Smooth muscle cell (in vitro differentiated cells): ENCODE results near the gene PHACTR1. TPM values are rescaled to one million over a fixed set of nuclear protein-coding genes. Genes with fewer than 3 reads are reported as not detected.

Experiments used
- DNase-seq: peaks from one replicate; lab custom pipeline; 2025; ENCODE audit not compliant: unreplicated experiment; lab: John Stamatoyannopoulos, UW
- H2AFZ ChIP-seq: fragments of 200-600 bp; sonication (generic); 2 replicates; pipeline ENCODE4 v1.6.0; 2016; ENCODE audit warnings: antibody characterized with exemption, low read depth, mild to moderate bottlenecking
- H3F3A ChIP-seq: fragments of 200-600 bp; sonication (generic); 2 replicates; pipeline ENCODE4 v1.6.0; 2017; ENCODE audit warnings: antibody characterized with exemption, low read depth
- H3K27ac ChIP-seq: fragments of 200-600 bp; sonication (generic); 2 replicates; pipeline ENCODE4 v1.5.1; 2016; ENCODE audit warnings: low read depth, mild to moderate bottlenecking
- H3K27me3 ChIP-seq: fragments of 200-600 bp; sonication (generic); 2 replicates; pipeline ENCODE4 v1.6.1; 2016; ENCODE audit warnings: low read depth, mild to moderate bottlenecking
- H3K36me3 ChIP-seq: fragments of 200-600 bp; sonication (generic); 2 replicates; pipeline ENCODE4 v1.5.1; 2016; ENCODE audit warnings: low read depth
- H3K4me1 ChIP-seq: fragments of 200-600 bp; sonication (generic); 2 replicates; pipeline ENCODE4 v1.5.1; 2016; ENCODE audit warnings: low read depth
- H3K4me2 ChIP-seq: fragments of 200-600 bp; sonication (generic); 2 replicates; pipeline ENCODE4 v1.6.0; 2016; ENCODE audit warnings: mild to moderate bottlenecking
- H3K4me3 ChIP-seq: fragments of 200-600 bp; sonication (generic); 2 replicates; pipeline ENCODE4 v1.5.1; 2016; ENCODE audit warnings: mild to moderate bottlenecking
- H3K79me2 ChIP-seq: fragments of 200-600 bp; sonication (generic); 2 replicates; pipeline ENCODE4 v1.6.0; 2016; ENCODE audit warnings: low read depth, mild to moderate bottlenecking
- H3K9ac ChIP-seq: fragments of 200-600 bp; sonication (generic); 2 replicates; pipeline ENCODE4 v1.6.0; 2016; ENCODE audit warnings: low read depth
- H3K9me3 ChIP-seq: fragments of 200-600 bp; sonication (generic); replicated peaks from 2 replicates; pipeline ENCODE4 v1.5.1; 2016; ENCODE audit warnings: low read depth
- H4K20me1 ChIP-seq: fragments of 200-600 bp; sonication (generic); 2 replicates; pipeline ENCODE4 v1.6.0; 2016; ENCODE audit warnings: low read depth
- CTCF ChIP-seq: fragments of 200-600 bp; sonication (generic); IDR thresholded peaks from 2 replicates; pipeline ENCODE4 v1.5.1; 2017; ENCODE audit warnings: borderline replicate concordance, mild to moderate bottlenecking, antibody characterized with exemption; ENCODE audit not compliant: insufficient read depth, poor library complexity, severe bottlenecking
- WGBS: methylation state at CpG from one replicate; pipeline ENCODE4 v1.1.7; 2016; ENCODE audit warnings: low lambda C conversion rate; 5-methylcytosine and 5-hydroxymethylcytosine counted together
- polyA plus RNA-seq: library from polyadenylated mRNA; unstranded; fragments of >200 nt; fragmentation: Nextera tagmentation; extraction: Ambion mirVana; gene quantifications from 2 replicates; pipeline ENCODE4 v1.2.1, GENCODE V29; 2016
- total RNA-seq: library from RNA; depleted of rRNA; stranded (reverse); fragments of >200 nt; gene quantifications from 2 replicates; pipeline ENCODE4 v1.2.3, GENCODE V29; 2014

The PHACTR1 gene
- total and polyA plus RNA-seq, 2 experiments from 2014 or later: 0.09 to 0.67 TPM

GRCh38 chr6:13101985-13102384 is 385.4 kb downstream of the PHACTR1 start:
- 68% methylated on average over 2 of the region's 2 CpGs for WGBS
- Histone ChIP-seq H3K27ac (no peak overlapping the region), H4K20me1 (no peaks in the 10 kb centered on the region), H2AFZ (no peak overlapping the region), H3K4me2 (no peak overlapping the region), H3K9me3 (no peaks in the 10 kb centered on the region), H3K4me1 (no peaks in the 10 kb centered on the region), H3K4me3 (no peak overlapping the region), H3K36me3 (no peaks in the 10 kb centered on the region), H3K9ac (no peak overlapping the region), H3K79me2 (no peaks in the 10 kb centered on the region), H3F3A (no peaks in the 10 kb centered on the region), H3K27me3 (peaks cover 10% of the 10 kb centered on the region)
- TF ChIP-seq CTCF: no peak
- DNase-seq: no peak

- no peaks in the 10 kb centered on the region for H3F3A ChIP-seq
- H3K36me3 ChIP-seq: no peaks in the 10 kb centered on the region
- H3K4me3 ChIP-seq: no peak overlapping the region
- no peak for DNase-seq
- no peak overlapping the region for H3K9ac ChIP-seq
- no peaks in the 10 kb centered on the region for H3K79me2 ChIP-seq
- H3K4me2 ChIP-seq: no peak overlapping the region
- no peak overlapping the region for H2AFZ ChIP-seq
- no peaks in the 10 kb centered on the region for H3K4me1 ChIP-seq
- no peaks in the 10 kb centered on the region for H4K20me1 ChIP-seq
- no peaks in the 10 kb centered on the region for H3K9me3 ChIP-seq
- no peak overlapping the region for H3K27ac ChIP-seq
- H3K27me3 ChIP-seq: peaks cover 5% of the 10 kb centered on the region
- no peak for TF ChIP-seq CTCF
Observed at GRCh38 chr6:13103169-13103568, 386.6 kb downstream of the PHACTR1 start.

GRCh38 chr6:13105139-13105538 is 388.6 kb downstream of the PHACTR1 start:
- TF ChIP-seq CTCF: no peak
- H3K4me3 ChIP-seq: no peak overlapping the region
- no peak overlapping the region for H3K4me2 ChIP-seq
- peaks cover 5% of the 10 kb centered on the region for H3K27me3 ChIP-seq
- H2AFZ ChIP-seq: no peak overlapping the region
- H4K20me1 ChIP-seq: no peaks in the 10 kb centered on the region
- no peak for DNase-seq
- H3K9me3 ChIP-seq: no peaks in the 10 kb centered on the region
- H3K79me2 ChIP-seq: no peaks in the 10 kb centered on the region
- H3K27ac ChIP-seq: no peak overlapping the region
- no peaks in the 10 kb centered on the region for H3K4me1 ChIP-seq
- 86% methylated on average over 5 of the region's 5 CpGs for WGBS
- H3K36me3 ChIP-seq: no peaks in the 10 kb centered on the region
- no peak overlapping the region for H3K9ac ChIP-seq
- H3F3A ChIP-seq: no peaks in the 10 kb centered on the region

- no peaks in the 10 kb centered on the region for H3K36me3 ChIP-seq
- no peak overlapping the region for H3K27ac ChIP-seq
- H3K4me2 ChIP-seq: no peak overlapping the region
- H2AFZ ChIP-seq: no peak overlapping the region
- H3F3A ChIP-seq: no peaks in the 10 kb centered on the region
- no peaks in the 10 kb centered on the region for H3K9me3 ChIP-seq
- no peak overlapping the region for H3K9ac ChIP-seq
- no peaks in the 10 kb centered on the region for H3K79me2 ChIP-seq
- H3K4me3 ChIP-seq: no peak overlapping the region
- no peak for TF ChIP-seq CTCF
- peaks cover 15% of the 10 kb centered on the region for H3K27me3 ChIP-seq
- H4K20me1 ChIP-seq: no peaks in the 10 kb centered on the region
- no peaks in the 10 kb centered on the region for H3K4me1 ChIP-seq
- DNase-seq: no peak
Observed at GRCh38 chr6:13112921-13113320, 396.4 kb downstream of the PHACTR1 start.
